IMR-90 (cell line): ENCODE results near the gene SPINDOC. TPM values are rescaled to one million over a fixed set of nuclear protein-coding genes. Genes with fewer than 3 reads are reported as not detected.

ENCODE experiments used
- ATAC-seq: fragments of 200-7000 bp; cut with Tn5 transposase; 2 replicates; pipeline ENCODE4 v1.9.1; 2020; ENCODE audit warnings: low read depth, mild to moderate bottlenecking, moderate library complexity
- BruUV-seq: library from RNA; stranded (reverse); fragments of 400-500 nt; replicated peaks from 2 replicates; lab custom pipeline; 2021; lab: Mats Ljungman, UMichigan
- CTCF ChIA-PET: fragments of 300-600 bp; formaldehyde crosslinking; extraction: SDS; loops from one replicate; lab custom pipeline; 2021; ENCODE audit warnings: antibody characterized with exemption; lab: Yijun Ruan, JAX
- POLR2A ChIA-PET: fragments of 300-600 bp; sonication (Branson Sonifier 250); formaldehyde crosslinking; loops from one replicate; lab custom pipeline; 2022; ENCODE audit warnings: antibody characterized with exemption; ENCODE audit not compliant: unreplicated experiment; lab: Charles Lee
- DNase-seq: peaks from one replicate; pipeline ENCODE4 v3.0.0; 2013
- H2AFZ ChIP-seq: replicated peaks from 2 replicates; pipeline ENCODE3; 2013; ENCODE audit warnings: low read length, mild to moderate bottlenecking; ENCODE audit not compliant: poor library complexity
- H2AK5ac ChIP-seq: 2 replicates; pipeline ENCODE4 v1.6.1; 2013; ENCODE audit warnings: low read depth, low read length, inconsistent platforms
- H2AK9ac ChIP-seq: replicated peaks from 2 replicates; pipeline ENCODE3; 2013; ENCODE audit warnings: mild to moderate bottlenecking, low read depth, low read length, moderate library complexity; ENCODE audit not compliant: poor library complexity
- H2BK120ac ChIP-seq: 2 replicates; pipeline ENCODE4 v1.6.1; 2013; ENCODE audit warnings: low read depth, low read length, inconsistent platforms
- H2BK15ac ChIP-seq: 3 replicates; pipeline ENCODE4 v1.6.1; 2013; ENCODE audit warnings: low read depth, low read length, inconsistent platforms
- H2BK20ac ChIP-seq: 2 replicates; pipeline ENCODE4 v1.6.1; 2013; ENCODE audit warnings: low read depth, mild to moderate bottlenecking, inconsistent platforms, low read length, moderate library complexity
- H2BK5ac ChIP-seq: 2 replicates; pipeline ENCODE4 v1.6.1; 2013; ENCODE audit warnings: mild to moderate bottlenecking, low read depth, low read length, inconsistent platforms; ENCODE audit not compliant: poor library complexity, severe bottlenecking
- H3K14ac ChIP-seq: replicated peaks from 2 replicates; pipeline ENCODE4 v1.6.1; 2013; ENCODE audit warnings: low read depth, low read length, inconsistent platforms
- H3K18ac ChIP-seq: 2 replicates; pipeline ENCODE4 v1.6.1; 2013; ENCODE audit warnings: low read depth, low read length, control low read depth
- H3K23ac ChIP-seq: 2 replicates; pipeline ENCODE4 v1.6.1; 2013; ENCODE audit warnings: low read depth, low read length, inconsistent platforms
- H3K27ac ChIP-seq: 2 replicates; pipeline ENCODE4 v1.5.1; 2013; ENCODE audit warnings: mild to moderate bottlenecking, control low read depth, low read length; ENCODE audit not compliant: insufficient read depth
- H3K27me3 ChIP-seq: 2 replicates; pipeline ENCODE4 v1.6.1; 2013; ENCODE audit warnings: low read length; ENCODE audit not compliant: control insufficient read depth, insufficient read depth
- H3K36me3 ChIP-seq: 2 replicates; pipeline ENCODE4 v1.6.1; 2013; ENCODE audit warnings: low read length, mixed read lengths; ENCODE audit not compliant: control insufficient read depth, insufficient read depth
- H3K4ac ChIP-seq: 2 replicates; pipeline ENCODE4 v1.6.1; 2013; ENCODE audit warnings: low read depth, low read length, inconsistent platforms
- H3K4me1 ChIP-seq: 2 replicates; pipeline ENCODE4 v1.6.1; 2013; ENCODE audit warnings: low read length, mixed read lengths; ENCODE audit not compliant: control insufficient read depth, insufficient read depth
- H3K4me2 ChIP-seq: 2 replicates; pipeline ENCODE4 v1.6.1; 2013; ENCODE audit warnings: low read depth, mild to moderate bottlenecking, control low read depth, low read length, moderate library complexity
- H3K4me3 ChIP-seq: 2 replicates; pipeline ENCODE4 v1.5.1; 2013; ENCODE audit warnings: low read depth, mild to moderate bottlenecking, control low read depth, low read length, moderate library complexity; ENCODE audit not compliant: insufficient read depth
- H3K56ac ChIP-seq: 2 replicates; pipeline ENCODE4 v1.6.1; 2013; ENCODE audit warnings: low read length, inconsistent platforms; ENCODE audit not compliant: insufficient read depth; ENCODE audit errors: extremely low read depth
- H3K79me1 ChIP-seq, 2 experiments: 2 replicates each; pipeline ENCODE4 v1.6.1; 2013; ENCODE audit warnings: low read length in 2 of 2, inconsistent platforms in 1 of 2, low read depth in 1 of 2
- H3K9ac ChIP-seq: 2 replicates; pipeline ENCODE4 v1.6.1; 2013; ENCODE audit warnings: low read depth, low read length, control low read depth
- H3K9me1 ChIP-seq: 2 replicates; pipeline ENCODE4 v1.6.1; 2013; ENCODE audit warnings: low read length, inconsistent platforms; ENCODE audit not compliant: insufficient read depth
- H3K9me3 ChIP-seq: 2 replicates; pipeline ENCODE4 v1.6.1; 2013; ENCODE audit warnings: low read length; ENCODE audit not compliant: control insufficient read depth, insufficient read depth
- H4K20me1 ChIP-seq: 2 replicates; pipeline ENCODE4 v1.6.1; 2013; ENCODE audit warnings: low read length, inconsistent platforms; ENCODE audit not compliant: insufficient read depth
- H4K5ac ChIP-seq: 2 replicates; pipeline ENCODE4 v1.6.1; 2013; ENCODE audit warnings: mild to moderate bottlenecking, low read depth, low read length, control low read depth
- H4K8ac ChIP-seq, 2 experiments: 2 replicates each; pipeline ENCODE4 v1.6.1; 2013; ENCODE audit warnings: low read depth in 2 of 2, low read length in 2 of 2, control low read depth in 1 of 2, inconsistent platforms in 1 of 2
- H4K91ac ChIP-seq: 2 replicates; pipeline ENCODE4 v1.6.1; 2013; ENCODE audit warnings: low read depth, low read length, inconsistent platforms; ENCODE audit not compliant: insufficient read depth
- CHD1 ChIP-seq: IDR thresholded peaks from 2 replicates; pipeline ENCODE4 v1.6.1; 2012; ENCODE audit warnings: low read depth, low read length, improper control_type of control experiment
- CTCF ChIP-seq: conservative IDR thresholded peaks from 2 replicates; pipeline ENCODE4 v1.5.1; 2012; ENCODE audit warnings: mild to moderate bottlenecking, low read depth, low read length, improper control_type of control experiment
- MAZ ChIP-seq: IDR thresholded peaks from 2 replicates; pipeline ENCODE4 v1.6.1; 2012; ENCODE audit warnings: low read depth, mild to moderate bottlenecking, low read length, improper control_type of control experiment, moderate library complexity, borderline replicate concordance
- NFE2L2 ChIP-seq: fragments of 150-350 bp; IDR thresholded peaks from 2 replicates; pipeline ENCODE4 v1.6.1; 2016; ENCODE audit warnings: low read depth, mild to moderate bottlenecking, low read length
- RAD21 ChIP-seq: IDR thresholded peaks from 2 replicates; pipeline ENCODE4 v1.6.1; 2012; ENCODE audit warnings: low read length, improper control_type of control experiment
- SMC3 ChIP-seq: fragments of 150-350 bp; IDR thresholded peaks from 2 replicates; pipeline ENCODE4 v1.6.1; 2016; ENCODE audit warnings: low read depth, mild to moderate bottlenecking, antibody characterized with exemption, low read length, moderate library complexity
- WGBS, 2 experiments: methylation state at CpG; one replicate each; pipeline versions ENCODE4 v1.1.5 to v1.1.7; 2013; ENCODE audit warnings: missing lambda C conversion rate in 2 of 2; ENCODE audit not compliant: insufficient read length in 1 of 2; ENCODE audit errors: extremely low coverage in 2 of 2; 5-methylcytosine and 5-hydroxymethylcytosine counted together
- dilution Hi-C: fragments of 300-500 bp; cut with HindIII; formaldehyde crosslinking; loops from one replicate; pipeline ENCODE4 v1.14.3; 2018; ENCODE audit warnings: low sequenced_read_pairs; ENCODE audit not compliant: unreplicated experiment
- in situ Hi-C: fragments of 300-500 bp; cut with MboI; formaldehyde crosslinking; loops from 3 replicates; pipeline ENCODE4 v1.14.3; 2019; ENCODE audit warnings: low sequenced_read_pairs, inconsistent platforms, mixed read lengths
- intact Hi-C: fragments of 100-400 bp; cut with micrococcal nuclease; formaldehyde crosslinking; loops from 2 replicates; pipeline ENCODE4 v1.10.0; 2022
- polyA plus RNA-seq, 3 experiments: library from polyadenylated mRNA; depleted of rRNA; stranded (reverse); fragments of >200 nt; gene quantifications; 2 replicates each; pipeline ENCODE4 v1.2.3, GENCODE V29; 2012; ENCODE audit warnings: low replicate concordance in 1 of 3
- total RNA-seq: library from RNA; depleted of rRNA; stranded (reverse); fragments of >200 nt; gene quantifications from 2 replicates; pipeline ENCODE4 v1.2.3, GENCODE V29; 2012

SPINDOC gene
- total and polyA plus RNA-seq, 2 of the 4 experiments (the other 2 are of a cell fraction), result 10.0 to 29.9 TPM

GRCh38 chr11:63768237-63769041, 44.8 kb upstream of the SPINDOC start, which contains the start of gene ZFTA:
Gene ZFTA, minus strand, starts transcription at chr11:63768775. Its CDS starts 153 bp downstream, at chr11:63768622.
- peak; percentile 53 for ATAC-seq
- peak within 1 kb of the TSS; percentile 58 for H3K9ac ChIP-seq
- H3K36me3 ChIP-seq, result peaks cover 13% of the 10 kb centered on the region
- H2BK20ac ChIP-seq, result no peak within 1 kb of the TSS
- H3K23ac ChIP-seq, result peak within 1 kb of the TSS; percentile 18; the same call in 1 of the 2 replicates
- WGBS, 2 experiments, result 0% methylated on average over 56 of the region's 113 CpGs; no CpG with 5 or more reads in 1 of the 2 experiments
- H2AFZ ChIP-seq, result peak within 1 kb of the TSS; percentile 96
- H3K9me3 ChIP-seq, result no peaks in the 10 kb centered on the region
- H3K4me2 ChIP-seq, result peak within 1 kb of the TSS; percentile 65
- no peak within 1 kb of the TSS; the same call in 1 of the 2 replicates for H4K5ac ChIP-seq
- H3K27me3 ChIP-seq, result no peaks in the 10 kb centered on the region
- no TSS peak for BruUV-seq
- peaks cover 7 to 30% of the 10 kb centered on the region in 2 experiments for H3K79me1 ChIP-seq
- in situ Hi-C loops, result loop anchor here (10.0 kb wide), 1 partner anchor 176 kb away; no protein-coding TSS in a partner anchor
- peak within 1 kb of the TSS; percentile 89 for H2AK9ac ChIP-seq
- TF ChIP-seq CHD1 (no peak), NFE2L2 (no peak), MAZ (peak; percentile 73; the same call in 1 of the 2 replicates), CTCF (peak; percentile 84), RAD21 (peak; percentile 72), SMC3 (peak; percentile 59)
- no peak within 1 kb of the TSS for H2BK15ac ChIP-seq
- H3K18ac ChIP-seq, result no peak within 1 kb of the TSS
- peak within 1 kb of the TSS; percentile 59 for H3K4me3 ChIP-seq
- dilution Hi-C loops, result no loop called here
- peaks cover 15% of the 10 kb centered on the region for H3K4me1 ChIP-seq
- H4K20me1 ChIP-seq, result peaks cover 25% of the 10 kb centered on the region
- H2BK120ac ChIP-seq, result no peak within 1 kb of the TSS
- peak within 1 kb of the TSS; percentile 84 for H3K56ac ChIP-seq
- peak within 1 kb of the TSS; percentile 58 for H3K27ac ChIP-seq
- CTCF ChIA-PET, result interaction anchor here (1.0 to 1.7 kb wide), 5 partner anchors 10 to 178 kb away, joined by 3 to 5 read pairs (median 4); partner anchors contain the start of genes ATL3 and MARK2
- peak within 1 kb of the TSS; percentile 68 for H2BK5ac ChIP-seq
- intact Hi-C loops, result loop anchor here (2.0 kb wide), 3 partner anchors 44 to 384 kb away; partner anchors contain the start of gene SPINDOC
- DNase-seq, result peak; percentile 37
- peak within 1 kb of the TSS; percentile 8; the same call in 1 of the 2 replicates for H3K14ac ChIP-seq
- H3K9me1 ChIP-seq, result peaks cover 7% of the 10 kb centered on the region
- H3K4ac ChIP-seq, result peak within 1 kb of the TSS; percentile 57
- POLR2A ChIA-PET, result interaction anchor here (0.5 kb wide), 1 partner anchor 87 kb away, joined by 3 read pairs; the partner anchor contains the start of gene RTN3
- peak within 1 kb of the TSS; percentile 13 to 68; a peak in 3 of 4 replicates for H4K8ac ChIP-seq
- peak within 1 kb of the TSS; percentile 32; the same call in 1 of the 2 replicates for H4K91ac ChIP-seq
- peak within 1 kb of the TSS; percentile 78; the same call in 1 of the 2 replicates for H2AK5ac ChIP-seq
